ENCODE data around the gene ZKSCAN2. TPM values are rescaled to one million over a fixed set of nuclear protein-coding genes. Genes with fewer than 3 reads are reported as not detected.

Gene ZKSCAN2
- total and polyA plus RNA-seq, 2 experiments from 2014 or later = 1.2 to 2.3 TPM

DNA sequence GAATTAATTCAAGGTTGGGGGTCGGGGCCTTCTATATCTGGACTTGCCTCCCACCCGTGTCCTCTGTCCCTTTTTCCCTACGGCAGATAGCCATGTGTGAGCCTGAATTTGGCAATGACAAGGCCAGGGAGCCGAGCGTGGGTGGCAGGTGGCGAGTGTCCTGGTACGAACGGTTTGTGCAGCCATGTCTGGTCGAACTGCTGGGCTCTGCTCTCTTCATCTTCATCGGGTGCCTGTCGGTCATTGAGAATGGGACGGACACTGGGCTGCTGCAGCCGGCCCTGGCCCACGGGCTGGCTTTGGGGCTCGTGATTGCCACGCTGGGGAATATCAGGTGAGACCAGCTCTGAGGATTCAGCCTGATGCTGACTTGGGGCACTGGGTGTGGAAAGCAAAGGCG lies 40.5 kb downstream of the ZKSCAN2 start:
- H3K4me3 ChIP-seq = no peak overlapping the region
- H3K4me2 ChIP-seq (ENCODE audit: unreplicated experiment) = no peak overlapping the region
- in situ Hi-C loops (cut with MboI) = no loop called here
- 67 to 68% methylated on average over 17 of the region's 17 CpGs for WGBS, 2 experiments (ENCODE audit: low coverage in 1 of 2, low lambda C conversion rate in 2 of 2, missing lambda C conversion rate in 2 of 2)
- H3K79me2 ChIP-seq (ENCODE audit: insufficient read depth) = no peaks in the 10 kb centered on the region
- H3K27ac ChIP-seq = no peak overlapping the region
- no peak for DNase-seq
- H2AFZ ChIP-seq = no peak overlapping the region
- H3K9me3 ChIP-seq (ENCODE audit: low read depth) = no peaks in the 10 kb centered on the region
- H3K4me1 ChIP-seq (ENCODE audit: insufficient read depth) = no peaks in the 10 kb centered on the region
- H4K20me1 ChIP-seq (ENCODE audit: insufficient read depth) = no peaks in the 10 kb centered on the region
- H3K27me3 ChIP-seq (replicated peaks; ENCODE audit: insufficient read depth) = 0 out of 2 replicates have a peak, but pooled peaks cover 7% of the 10 kb centered on the region
- TF ChIP-seq EZH2 (IDR thresholded peaks at IDR 0.05; ENCODE audit: insufficient read depth, poor library complexity, severe bottlenecking) (no peak), EZH2phosphoT487 (IDR thresholded peaks at IDR 0.05; ENCODE audit: insufficient read depth, low read depth) (no peak)
- H3K9me2 ChIP-seq (ENCODE audit: insufficient read depth) = no peaks in the 10 kb centered on the region
- no peaks in the 10 kb centered on the region for H3K36me3 ChIP-seq (ENCODE audit: low read depth)
- no peaks in the 10 kb centered on the region for H3F3A ChIP-seq (ENCODE audit: insufficient read depth)
- no peak overlapping the region for H3K9ac ChIP-seq

DNA sequence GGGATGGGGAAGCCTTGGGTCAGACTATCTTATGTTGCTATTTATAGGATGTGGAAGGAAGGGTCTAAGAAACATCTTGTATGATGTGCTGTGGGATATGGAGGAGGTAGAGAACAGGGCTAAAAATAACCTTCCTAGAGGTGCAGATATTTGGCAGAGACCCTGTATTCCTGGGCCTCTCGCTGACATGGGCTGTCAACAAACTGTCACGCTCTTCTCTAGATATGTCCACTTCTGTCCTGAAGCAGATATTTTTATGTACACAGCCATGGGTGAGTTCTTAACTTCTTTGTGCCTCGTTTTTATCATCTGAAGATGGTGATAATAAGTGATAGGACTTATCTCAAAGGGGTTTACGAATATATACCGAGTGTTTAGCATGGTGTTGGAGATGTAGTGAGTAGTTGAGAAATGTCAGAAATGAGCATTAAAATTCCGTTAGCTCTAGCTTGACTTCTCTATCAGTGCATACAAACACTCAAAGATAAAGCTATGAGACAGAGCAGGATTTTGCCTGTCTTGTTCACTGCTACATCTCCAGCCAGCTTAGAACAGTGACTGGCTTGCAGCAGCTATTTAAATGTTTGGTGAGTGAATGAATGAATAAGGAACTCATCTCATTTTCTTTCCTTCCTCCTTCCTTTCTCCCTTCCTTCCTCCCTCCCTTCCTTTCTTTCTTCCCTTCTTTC lies 43.8 kb downstream of the ZKSCAN2 start:
- no peak for DNase-seq
- Histone ChIP-seq H2AFZ (no peak overlapping the region), H3K9me3 (ENCODE audit: low read depth) (no peaks in the 10 kb centered on the region), H3K36me3 (ENCODE audit: low read depth) (no peaks in the 10 kb centered on the region), H3K4me3 (no peak overlapping the region), H3F3A (ENCODE audit: insufficient read depth) (no peaks in the 10 kb centered on the region), H3K27me3 (replicated peaks; ENCODE audit: insufficient read depth) (0 out of 2 replicates have a peak, but pooled peaks cover 7% of the 10 kb centered on the region), H3K4me1 (ENCODE audit: insufficient read depth) (no peaks in the 10 kb centered on the region), H3K9ac (no peak overlapping the region), H3K4me2 (ENCODE audit: unreplicated experiment) (no peak overlapping the region), H4K20me1 (ENCODE audit: insufficient read depth) (no peaks in the 10 kb centered on the region), H3K79me2 (ENCODE audit: insufficient read depth) (no peaks in the 10 kb centered on the region), H3K27ac (no peak overlapping the region), H3K9me2 (ENCODE audit: insufficient read depth) (no peaks in the 10 kb centered on the region)
- WGBS, 2 experiments (ENCODE audit: low coverage in 1 of 2, low lambda C conversion rate in 2 of 2, missing lambda C conversion rate in 2 of 2) = 61 to 70% methylated on average over 6 of the region's 6 CpGs
- in situ Hi-C loops (cut with MboI) = no loop called here
- TF ChIP-seq EZH2 (IDR thresholded peaks at IDR 0.05; ENCODE audit: insufficient read depth, poor library complexity, severe bottlenecking) = no peak
- TF ChIP-seq EZH2phosphoT487 (IDR thresholded peaks at IDR 0.05; ENCODE audit: insufficient read depth, low read depth) = no peak

- Histone ChIP-seq H3K36me3 (ENCODE audit: low read depth) (no peaks in the 10 kb centered on the region), H3K9me2 (ENCODE audit: insufficient read depth) (no peaks in the 10 kb centered on the region), H3K4me1 (ENCODE audit: insufficient read depth) (no peaks in the 10 kb centered on the region), H4K20me1 (ENCODE audit: insufficient read depth) (no peaks in the 10 kb centered on the region), H3K9ac (no peak overlapping the region), H3K27me3 (replicated peaks; ENCODE audit: insufficient read depth) (0 out of 2 replicates have a peak, but pooled peaks cover 7% of the 10 kb centered on the region), H3K4me3 (no peak overlapping the region), H3K27ac (no peak overlapping the region), H3F3A (ENCODE audit: insufficient read depth) (no peaks in the 10 kb centered on the region), H2AFZ (no peak overlapping the region), H3K9me3 (ENCODE audit: low read depth) (no peaks in the 10 kb centered on the region), H3K79me2 (ENCODE audit: insufficient read depth) (no peaks in the 10 kb centered on the region), H3K4me2 (ENCODE audit: unreplicated experiment) (no peak overlapping the region)
- in situ Hi-C loops (cut with MboI) = no loop called here
- 45 to 54% methylated on average over 2 of the region's 2 CpGs for WGBS, 2 experiments (ENCODE audit: low coverage in 1 of 2, low lambda C conversion rate in 2 of 2, missing lambda C conversion rate in 2 of 2)
- DNase-seq = no peak
- TF ChIP-seq EZH2 (IDR thresholded peaks at IDR 0.05; ENCODE audit: insufficient read depth, poor library complexity, severe bottlenecking) = no peak
- no peak for TF ChIP-seq EZH2phosphoT487 (IDR thresholded peaks at IDR 0.05; ENCODE audit: insufficient read depth, low read depth)
Measured at GRCh38 chr16:25212636-25213035, 45.0 kb downstream of the ZKSCAN2 start.

GRCh38 chr16:25210758-25211157 lies 46.9 kb downstream of the ZKSCAN2 start:
- Histone ChIP-seq H3K4me2 (ENCODE audit: unreplicated experiment) (no peak overlapping the region), H3F3A (ENCODE audit: insufficient read depth) (no peaks in the 10 kb centered on the region), H3K4me1 (ENCODE audit: insufficient read depth) (no peaks in the 10 kb centered on the region), H3K9me3 (ENCODE audit: low read depth) (no peaks in the 10 kb centered on the region), H3K4me3 (no peak overlapping the region), H3K9me2 (ENCODE audit: insufficient read depth) (no peaks in the 10 kb centered on the region), H3K27me3 (replicated peaks; ENCODE audit: insufficient read depth) (0 out of 2 replicates have a peak, but pooled peaks cover 7% of the 10 kb centered on the region), H3K27ac (no peak overlapping the region), H4K20me1 (ENCODE audit: insufficient read depth) (no peaks in the 10 kb centered on the region), H2AFZ (no peak overlapping the region), H3K36me3 (ENCODE audit: low read depth) (no peaks in the 10 kb centered on the region), H3K79me2 (ENCODE audit: insufficient read depth) (no peaks in the 10 kb centered on the region), H3K9ac (no peak overlapping the region)
- WGBS, 2 experiments (ENCODE audit: low coverage in 1 of 2, low lambda C conversion rate in 2 of 2, missing lambda C conversion rate in 2 of 2) = 13 to 18% methylated on average over 4 of the region's 4 CpGs
- in situ Hi-C loops (cut with MboI) = no loop called here
- peak; percentile 63 for DNase-seq
- TF ChIP-seq EZH2phosphoT487 (IDR thresholded peaks at IDR 0.05; ENCODE audit: insufficient read depth, low read depth) (no peak), EZH2 (IDR thresholded peaks at IDR 0.05; ENCODE audit: insufficient read depth, poor library complexity, severe bottlenecking) (no peak)

Measured in GM23248 (cell line).